Stimulated activated CD4-positive, alpha-beta T cell treated with anti-CD3 and anti-CD28 coated beads, Interleukin-12 subunit alpha, Interleukin-12 subunit beta, amount 100 ng/mL, for 4 hours (primary cell): ENCODE measurements around the gene CD46.
A peak's percentile ranks its signal among the peaks of the same experiment; 100 is the strongest.

Source experiments
- DNase-seq: peaks from one replicate; pipeline ENCODE4 v3.0.0-alpha.2; 2020

CD46 gene

DNA sequence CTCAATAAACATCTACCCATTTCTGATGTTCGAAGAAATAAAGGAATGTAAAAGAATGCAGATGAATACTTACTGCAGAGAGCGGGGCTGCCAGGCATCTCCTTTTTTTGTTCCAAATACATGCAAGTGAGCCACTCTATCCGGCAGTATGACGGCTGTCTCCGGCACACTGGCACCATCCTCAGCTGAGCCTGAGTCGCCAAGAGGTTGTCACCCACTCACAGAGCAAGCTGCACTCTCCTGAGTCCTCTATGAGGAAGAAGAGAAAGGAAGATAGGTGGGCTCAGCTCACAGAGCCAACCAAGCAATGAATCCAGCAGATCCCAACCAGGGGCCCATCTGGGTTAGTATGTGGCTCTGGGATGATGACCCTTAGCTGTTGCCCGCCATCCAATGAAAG lies 65.3 kb downstream of the CD46 start:
- DNase-seq, result no peak

DNA sequence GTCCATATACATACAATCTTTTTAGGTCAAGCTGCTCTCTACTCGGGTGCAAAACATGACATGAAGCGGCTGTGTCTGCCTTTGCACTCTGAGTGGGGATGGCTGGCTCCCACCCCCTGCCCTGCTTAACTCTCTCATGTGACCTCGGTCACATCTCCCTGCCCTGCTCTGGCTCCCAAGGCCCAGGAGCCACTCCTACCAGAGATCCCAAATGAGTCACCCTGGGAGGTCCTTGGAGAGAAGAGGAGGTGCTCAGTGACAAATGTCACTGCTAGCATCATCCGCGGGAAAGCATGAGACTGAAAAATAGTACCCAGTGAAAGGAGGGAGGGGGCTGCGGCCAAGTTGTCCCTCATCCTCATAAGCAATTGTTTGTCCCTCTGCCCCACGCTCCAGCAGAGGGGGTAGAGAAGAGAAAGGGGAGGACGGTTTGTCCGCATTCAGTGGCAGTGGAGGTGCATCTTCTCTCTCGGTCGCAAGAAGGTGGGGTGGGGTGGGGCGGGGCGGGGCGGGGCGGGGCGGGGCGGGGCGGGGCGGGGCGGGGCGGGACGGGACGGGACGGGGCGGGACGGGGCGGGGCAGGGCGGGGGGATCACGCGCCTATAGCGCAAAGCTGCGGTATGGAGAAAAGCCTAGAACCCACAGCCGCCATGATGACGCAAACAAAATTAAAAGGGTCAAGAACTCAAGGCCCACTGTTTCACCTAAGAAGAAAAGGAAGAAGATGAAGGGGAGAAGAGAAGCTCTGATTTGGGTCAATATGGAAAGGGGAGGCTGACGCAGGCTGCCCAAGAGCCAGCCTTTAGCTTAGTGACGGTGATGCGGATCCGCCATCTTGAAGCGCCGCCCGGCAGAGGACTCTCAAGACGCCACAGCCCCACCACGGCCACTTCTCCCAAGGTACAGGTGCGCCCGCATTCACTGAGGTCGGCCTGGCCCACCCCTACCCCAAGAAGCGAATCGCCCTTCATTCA lies 66.2 kb downstream of the CD46 start:
- no peak for DNase-seq

DNA sequence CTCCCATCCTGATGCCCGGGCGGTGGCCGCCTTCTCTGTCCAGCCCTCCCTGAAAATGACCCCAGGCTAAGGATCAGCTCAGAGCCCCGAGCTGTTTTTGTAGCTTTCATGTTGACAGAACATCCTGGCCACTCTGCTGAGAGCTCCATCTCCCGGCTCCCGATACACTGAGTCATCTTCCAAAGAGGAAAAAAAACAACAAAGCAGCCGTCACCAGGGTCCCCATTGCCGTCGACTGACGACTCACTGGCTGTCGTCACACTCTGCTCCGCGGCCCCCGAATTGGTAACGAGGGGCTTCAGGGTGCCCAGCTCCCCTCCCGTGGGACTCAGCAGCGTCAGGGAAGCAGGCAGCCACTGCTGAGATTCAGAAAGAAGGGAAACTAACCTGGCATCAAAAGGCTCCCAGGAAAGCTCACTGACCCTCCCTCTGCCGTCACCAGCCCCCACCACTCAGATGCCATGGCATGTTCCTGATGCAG lies 67.2 kb downstream of the CD46 start:
- no peak for DNase-seq

DNA sequence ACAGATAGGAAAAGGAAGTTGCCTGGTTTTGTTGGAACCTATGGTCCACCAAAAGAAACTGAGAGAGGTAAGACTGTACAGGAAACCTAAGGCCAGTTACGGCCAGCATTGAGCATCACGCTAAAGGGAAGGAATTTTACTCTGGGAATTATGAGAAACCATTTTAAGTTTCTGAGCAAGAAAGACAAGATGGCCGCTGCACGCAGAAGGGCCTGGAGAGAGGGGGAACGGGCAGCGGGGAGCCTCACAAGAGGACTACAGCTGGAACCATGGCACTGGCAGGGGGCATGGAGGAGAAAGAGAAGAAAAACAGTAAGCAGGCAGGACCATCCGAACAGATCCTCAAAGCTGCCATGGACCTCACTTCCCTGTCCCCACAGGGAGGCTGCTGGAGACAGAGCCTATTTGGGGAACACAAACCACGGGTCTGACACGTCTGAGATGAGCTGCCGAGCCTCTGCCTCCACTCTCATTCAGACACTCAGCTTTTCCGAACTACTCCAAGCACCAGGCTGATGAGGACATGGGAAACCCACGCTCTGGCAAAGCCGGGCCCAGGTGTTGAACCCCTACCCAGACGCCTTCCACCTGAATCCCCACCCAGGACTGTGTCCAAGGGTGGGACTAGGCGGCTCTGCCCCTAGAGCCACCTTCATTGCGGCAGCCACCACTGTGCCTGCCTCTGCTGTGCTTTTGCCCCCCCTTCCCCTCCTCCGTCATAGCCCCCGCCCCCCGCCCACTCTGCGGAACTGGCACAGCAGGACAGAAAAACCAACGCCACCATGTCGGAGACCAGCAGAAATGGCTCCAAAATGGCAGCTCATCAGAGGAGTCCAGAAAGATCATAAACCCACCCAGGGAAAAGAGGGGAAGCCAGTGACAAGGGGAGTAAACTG lies 69.0 kb downstream of the CD46 start:
- no peak for DNase-seq

DNA sequence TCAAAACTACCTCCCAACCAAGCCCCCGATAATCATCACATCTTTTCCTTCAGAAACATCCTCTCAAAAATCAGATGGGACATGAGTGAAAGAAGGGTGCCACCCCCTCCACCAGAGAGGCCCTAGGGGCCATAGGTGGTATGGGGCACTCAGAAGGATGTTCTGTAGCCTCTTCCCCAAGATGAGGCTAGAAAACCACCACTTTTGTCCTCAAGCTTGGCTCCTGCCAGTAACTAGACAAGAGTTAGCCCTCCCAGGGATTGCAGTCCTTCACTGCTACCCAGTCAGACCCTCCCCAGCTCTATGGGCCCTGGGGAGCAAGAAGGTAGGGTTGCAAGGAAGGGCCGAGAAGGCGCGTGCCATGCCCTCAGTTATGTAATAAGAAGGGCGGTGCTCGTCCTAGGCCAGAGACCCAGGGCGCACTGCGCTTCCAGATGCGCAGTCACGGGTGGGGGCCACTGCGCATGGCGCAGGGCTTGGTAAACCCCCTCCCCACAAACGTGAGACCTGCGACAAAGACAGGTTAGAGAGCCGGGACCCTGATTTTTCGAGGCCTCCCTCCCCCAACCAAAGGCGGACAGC lies 69.7 kb downstream of the CD46 start:
- no peak for DNase-seq

DNA sequence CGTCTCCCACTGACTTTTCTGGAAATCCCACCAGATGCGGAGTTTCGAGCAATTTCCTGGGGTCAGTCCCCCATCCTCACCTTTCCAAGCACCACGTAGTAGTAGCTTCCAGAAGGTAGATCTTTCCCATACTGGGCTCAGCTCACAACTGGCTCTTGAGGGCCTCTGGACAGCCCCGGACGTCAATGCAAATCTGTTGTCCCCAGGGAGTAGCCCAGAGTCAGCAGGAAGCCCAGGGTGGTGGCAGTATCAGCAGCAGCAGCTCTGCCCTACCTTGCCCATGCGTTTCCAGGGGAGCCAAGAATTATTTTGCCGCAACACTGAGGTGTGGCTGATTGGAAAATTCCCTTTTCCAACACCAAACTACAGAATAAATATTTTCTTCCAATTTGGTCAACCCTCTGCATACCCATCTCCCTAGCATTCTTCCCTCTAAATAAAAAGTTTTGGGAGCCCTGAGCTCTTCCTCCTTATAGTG lies 70.3 kb downstream of the CD46 start:
- no peak for DNase-seq

DNA sequence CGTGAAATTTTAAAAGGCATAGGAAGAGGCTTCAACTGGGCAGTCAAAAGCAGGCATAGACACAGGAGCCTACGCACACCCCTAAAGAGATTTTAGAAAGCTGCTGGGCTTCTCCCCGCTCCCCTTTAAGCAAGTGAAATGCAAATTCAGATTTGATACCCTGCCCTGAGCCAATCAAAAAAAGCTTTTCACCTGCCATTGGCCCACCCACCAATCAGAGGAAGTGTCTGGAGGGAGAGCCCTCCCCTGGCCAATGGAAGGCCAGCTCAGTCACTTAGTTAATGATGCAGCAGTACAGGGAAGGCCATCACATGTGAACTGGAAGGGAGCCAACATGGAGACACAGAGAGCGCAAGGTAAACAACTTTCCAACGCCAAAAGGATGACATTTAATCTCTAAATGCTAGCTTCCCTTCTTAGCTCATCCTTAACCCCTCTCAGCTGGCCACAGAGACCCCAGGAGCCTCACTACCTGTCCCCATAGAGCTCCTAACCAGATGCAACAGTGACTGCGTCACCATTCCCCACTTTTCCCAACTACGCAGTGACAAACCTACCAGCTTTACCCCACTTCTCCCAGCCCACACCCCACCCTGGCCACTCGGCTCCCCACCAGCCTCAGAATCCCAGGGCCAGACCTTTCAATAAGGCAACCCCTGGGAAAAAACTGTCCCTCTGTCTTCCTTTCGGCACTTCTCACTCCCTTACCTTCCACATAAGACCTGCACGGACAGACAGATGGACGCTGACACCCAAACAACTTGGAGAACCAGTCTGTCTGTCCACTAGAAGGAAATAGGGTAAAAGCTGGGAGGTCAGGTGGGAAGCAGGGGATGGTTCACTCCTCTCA lies 71.0 kb downstream of the CD46 start:
- DNase-seq, result peak; percentile 53

DNA sequence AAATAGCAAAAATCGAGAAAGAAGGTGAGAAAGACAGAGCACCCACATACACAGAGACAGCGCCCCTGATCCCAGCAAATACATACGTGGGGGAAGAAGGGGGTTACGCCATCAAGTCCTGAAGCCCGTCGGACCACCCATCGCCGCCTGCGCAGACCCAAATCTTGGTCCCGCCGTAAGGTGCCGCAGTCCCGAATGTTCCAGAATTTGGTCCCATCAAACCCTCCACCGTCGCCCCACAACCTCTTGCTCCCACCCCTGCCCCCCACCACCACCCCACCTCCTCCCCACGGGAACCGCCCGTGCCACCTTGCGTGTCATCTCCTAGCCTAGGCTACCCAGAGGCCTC lies 71.7 kb downstream of the CD46 start:
- DNase-seq, result no peak

DNA sequence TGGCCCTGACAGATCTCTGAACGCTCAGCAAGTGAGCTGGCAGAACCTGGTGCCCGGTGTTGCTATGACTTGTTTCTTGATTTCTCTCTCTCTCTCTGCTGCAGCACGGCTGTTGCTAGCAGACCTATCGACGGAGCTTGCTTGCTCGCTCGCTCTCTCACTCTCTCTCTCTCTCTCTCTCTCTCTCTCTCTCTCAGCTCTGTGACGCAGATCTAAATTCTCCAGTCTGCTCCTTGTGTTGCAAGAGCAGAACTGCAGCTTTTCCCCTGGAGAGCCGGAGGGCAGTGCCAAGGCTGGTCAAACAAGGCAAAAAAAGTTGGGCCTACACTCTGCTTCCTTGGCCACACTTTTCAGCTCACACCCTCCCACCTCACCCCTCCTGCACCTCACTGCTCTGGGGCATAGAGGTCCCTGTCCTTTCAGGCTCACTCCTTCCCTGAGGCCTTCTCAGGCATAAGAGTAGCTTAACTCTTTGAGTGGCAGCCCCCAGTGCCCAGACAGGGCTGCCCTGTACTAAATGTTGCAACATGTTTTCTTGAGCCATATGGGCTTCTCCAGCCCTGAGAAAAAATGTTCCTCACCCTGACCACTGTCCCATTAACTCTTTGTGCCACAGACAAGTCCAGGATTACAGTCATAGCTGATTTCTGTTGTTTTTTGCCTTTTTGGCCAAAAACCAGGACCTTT lies 72.2 kb downstream of the CD46 start:
- DNase-seq, result peak; percentile 61

DNA sequence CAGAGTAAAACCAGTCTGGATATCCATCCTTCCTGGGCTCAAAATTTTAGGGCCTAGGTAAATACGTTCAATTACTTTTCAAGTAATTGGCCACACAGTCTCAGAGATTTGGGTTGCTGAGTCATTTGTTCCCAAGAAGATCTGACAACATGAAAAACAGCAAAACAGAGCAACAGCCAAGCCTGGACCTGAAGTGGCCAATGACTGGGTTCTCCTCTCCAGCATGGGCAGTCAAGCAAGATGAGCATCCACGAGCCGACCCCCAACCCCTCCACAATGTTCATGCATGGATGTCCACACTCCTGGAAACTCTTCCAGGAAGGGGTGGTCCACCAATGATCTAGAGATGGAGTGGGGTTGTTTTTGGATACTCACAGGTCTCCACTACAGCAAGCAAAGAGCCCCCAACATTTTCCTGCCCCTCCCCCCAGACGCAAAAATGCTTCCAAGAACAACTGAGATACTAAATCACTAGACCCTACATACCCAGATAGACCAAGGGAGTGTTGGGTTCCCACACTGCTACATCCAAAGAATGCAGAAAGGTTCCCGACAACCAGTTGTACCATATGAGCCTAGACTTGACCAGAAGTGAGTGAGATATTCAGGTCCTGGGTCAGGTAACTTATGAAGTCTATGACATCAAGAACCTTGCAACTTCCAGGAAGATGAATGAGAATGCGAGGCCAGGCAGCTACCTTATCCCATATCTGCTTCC lies 73.0 kb downstream of the CD46 start:
- no peak for DNase-seq

DNA sequence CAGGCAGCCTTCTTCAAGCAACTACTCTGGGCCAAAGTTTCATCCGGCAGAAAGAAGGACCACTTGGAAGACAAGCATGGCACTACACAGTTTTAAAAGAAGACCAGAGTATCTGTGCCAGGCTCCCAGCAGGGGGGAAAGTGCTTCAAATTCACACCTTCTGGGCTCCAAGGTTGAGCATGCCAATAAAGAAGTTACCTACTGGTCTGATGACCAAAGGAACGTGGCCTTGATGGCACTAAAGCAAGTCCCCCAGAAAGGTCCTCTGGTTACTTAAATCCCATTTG lies 73.5 kb downstream of the CD46 start:
- DNase-seq, result no peak

DNA sequence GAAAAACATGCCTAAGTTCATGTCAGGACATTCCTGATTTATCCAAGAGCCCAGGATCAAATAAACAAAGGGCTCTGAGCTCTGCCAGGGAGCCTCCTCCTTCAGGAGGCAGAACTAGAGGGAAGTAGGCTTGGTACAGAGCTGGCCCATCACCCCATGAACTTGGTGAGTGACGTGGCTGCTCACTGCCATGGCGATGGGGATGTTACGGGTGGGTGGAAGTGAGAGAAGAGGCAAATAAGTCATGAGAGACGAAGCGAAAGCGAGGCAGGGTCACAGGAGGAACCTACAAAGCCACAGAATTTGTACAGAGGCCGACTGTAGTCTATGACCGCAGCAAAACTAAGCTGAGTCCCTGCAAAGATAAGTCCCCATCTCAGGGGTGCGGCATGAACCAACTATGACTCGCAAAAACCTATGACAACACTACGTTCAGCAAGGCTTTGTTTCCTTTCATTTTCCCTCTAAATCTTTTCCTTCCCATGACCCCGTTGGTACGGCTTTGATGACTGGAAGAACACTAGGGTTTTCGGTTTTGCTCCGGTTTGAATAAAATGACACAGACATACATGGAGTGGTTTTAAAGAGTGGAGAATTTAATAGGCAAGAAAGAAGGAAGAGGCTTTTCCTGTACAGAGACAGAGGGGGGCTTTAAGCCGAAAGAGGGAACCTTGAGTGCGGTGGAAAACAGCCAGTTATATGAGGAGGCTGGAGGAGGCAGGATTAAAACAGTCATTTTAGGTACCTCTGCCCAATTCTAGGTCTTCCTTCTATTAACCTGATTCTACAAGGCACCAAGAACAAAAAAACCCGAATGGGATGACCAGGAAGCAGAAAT lies 74.1 kb downstream of the CD46 start:
- peak; percentile 71 for DNase-seq

DNA sequence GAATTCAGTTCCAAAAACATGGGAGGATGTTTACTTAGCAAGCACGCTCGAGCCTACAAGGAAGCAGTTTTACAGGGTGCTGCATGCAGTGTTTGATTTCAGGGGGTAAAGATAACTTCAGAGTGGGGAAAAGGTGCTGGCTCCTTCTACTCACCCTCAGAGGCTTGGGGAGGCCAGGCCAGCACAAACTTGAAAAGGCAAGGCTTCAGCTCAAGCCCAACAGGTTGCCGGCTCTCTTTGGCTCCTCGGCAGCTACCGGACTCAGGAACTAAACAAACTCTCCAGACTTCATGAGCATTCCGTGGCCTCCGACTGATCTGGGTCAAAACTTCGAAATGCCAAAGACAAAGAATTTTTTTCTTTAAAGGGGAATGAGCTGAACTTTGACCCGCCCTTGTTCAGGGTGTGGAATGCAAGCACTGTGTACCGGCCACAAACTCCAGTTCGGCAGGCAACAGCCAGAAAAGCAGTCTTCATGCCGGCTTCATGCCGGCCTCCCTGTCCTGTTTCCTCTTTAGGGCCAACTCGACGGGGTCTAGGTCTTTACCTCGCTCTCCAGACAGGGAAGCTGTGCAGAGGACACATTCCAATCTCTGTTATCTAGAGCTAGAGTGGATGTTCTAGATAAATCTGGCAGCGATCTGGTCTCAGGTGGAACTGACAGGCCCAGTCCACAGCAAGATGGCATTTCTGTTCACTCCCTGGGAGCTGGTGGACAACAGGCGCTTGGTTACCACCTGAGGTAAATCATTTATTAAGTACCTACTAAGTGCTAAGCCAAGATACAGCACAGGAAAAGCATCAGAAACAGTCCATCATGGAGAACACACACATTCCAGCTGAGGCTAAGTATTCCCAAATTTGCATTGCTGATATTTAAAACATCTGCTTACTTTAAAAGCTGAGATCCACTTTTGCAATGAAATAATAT lies 75.0 kb downstream of the CD46 start:
- DNase-seq, result no peak

DNA sequence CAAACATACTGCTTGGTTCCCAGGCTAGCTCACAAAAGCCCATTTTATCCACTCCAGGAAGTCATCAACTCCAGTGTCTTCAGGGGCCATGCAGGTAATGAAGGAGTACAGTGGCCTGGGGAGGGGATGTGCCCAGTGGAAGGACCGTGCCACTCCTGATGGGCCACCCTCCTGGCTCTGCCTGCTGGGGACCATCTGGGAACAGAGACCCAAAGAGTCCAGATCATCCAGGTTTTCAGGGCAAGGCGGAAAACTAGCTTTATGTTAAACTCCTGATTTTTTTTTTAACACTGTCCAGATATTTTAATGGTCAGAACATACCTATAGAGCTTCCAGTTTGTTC lies 75.6 kb downstream of the CD46 start:
- no peak for DNase-seq

DNA sequence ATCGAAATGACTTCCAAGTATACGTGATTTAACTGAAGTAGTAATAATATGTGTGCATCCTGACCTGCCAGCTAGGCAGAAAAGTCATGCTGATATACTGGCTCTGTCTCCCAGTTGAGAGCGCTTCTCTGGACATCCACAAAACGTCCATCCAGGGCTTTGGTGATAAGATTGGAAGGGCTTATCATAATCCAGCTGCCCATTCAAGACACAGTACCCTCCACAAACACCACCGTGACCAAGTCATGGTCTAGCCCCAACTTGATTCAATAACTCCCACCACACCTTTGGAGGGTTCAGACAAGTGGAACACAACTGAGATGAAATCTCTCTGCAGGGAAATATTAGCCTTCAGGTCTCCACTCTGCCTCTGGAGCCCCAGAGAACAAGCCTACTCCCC lies 76.2 kb downstream of the CD46 start:
- DNase-seq, result no peak

DNA sequence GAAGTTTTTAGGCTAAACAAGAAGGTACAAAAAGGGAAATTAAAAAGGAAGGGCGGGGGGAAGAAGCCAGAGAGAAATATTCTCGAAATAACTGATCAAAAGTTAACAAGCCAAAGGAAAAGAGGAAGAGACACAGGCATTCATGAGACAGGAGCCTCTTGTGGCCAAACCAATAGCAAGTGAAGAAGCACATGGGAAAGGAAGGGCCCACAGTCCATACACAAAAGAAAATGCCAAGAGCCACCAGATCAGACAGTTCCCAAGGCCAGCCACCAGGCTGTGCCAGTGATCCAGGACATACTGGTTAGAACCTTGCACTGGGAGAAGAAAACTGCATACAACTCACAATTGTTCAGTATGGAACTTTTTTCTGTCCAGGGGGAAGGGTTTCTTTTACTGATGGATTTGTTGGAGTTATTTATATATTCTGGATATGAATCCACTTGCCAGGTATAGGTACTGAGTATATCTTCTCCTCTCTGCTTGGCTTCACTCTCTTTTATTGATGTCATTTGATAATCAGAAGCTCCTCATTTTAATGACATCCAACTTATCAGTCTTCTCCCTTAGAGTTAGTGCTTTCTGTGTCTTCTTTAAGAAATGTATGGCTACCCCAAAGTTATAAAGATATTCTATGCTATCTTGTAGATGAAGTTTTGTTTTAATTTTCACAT lies 76.8 kb downstream of the CD46 start:
- peak; percentile 54 for DNase-seq

DNA sequence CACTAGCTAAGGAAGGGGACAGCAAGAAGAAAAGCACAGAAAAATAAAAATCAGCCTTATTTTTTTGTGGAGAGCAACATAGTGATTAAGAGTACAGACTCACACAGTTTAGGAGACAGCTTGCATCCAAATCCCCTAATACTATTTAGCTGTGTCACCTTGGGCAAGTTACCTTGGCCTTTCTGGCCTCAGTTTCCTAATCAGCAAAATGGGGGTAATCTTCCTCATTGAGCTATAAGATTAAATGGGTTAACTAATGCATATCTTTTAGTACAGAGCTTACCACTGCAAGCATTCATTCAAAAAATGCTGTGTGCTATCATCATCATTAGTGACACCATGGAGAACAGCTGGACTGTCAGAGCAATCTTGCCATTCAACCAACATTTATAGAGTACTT lies 77.7 kb downstream of the CD46 start:
- no peak for DNase-seq

DNA sequence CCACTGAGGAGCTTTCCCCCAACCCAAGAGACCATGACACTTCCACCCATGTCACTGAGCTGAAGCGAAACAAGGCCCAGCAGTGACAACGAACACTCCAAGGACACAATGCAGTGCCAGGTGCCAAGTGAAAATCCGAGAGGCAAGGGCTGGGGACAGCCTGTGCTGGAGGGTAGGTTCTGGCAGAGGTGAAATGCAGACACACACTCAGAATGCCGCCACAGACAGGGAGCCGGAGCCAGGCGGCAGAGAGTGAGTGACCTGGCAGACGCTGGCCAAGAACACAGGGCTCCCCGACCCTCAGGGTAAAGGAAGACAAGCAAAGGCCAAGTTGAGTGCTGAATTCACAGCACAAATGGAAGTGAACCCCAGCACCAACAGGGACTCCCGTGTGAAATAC lies 78.9 kb downstream of the CD46 start:
- DNase-seq, result no peak
